SK-N-MC (cell line): Measurements from ENCODE around the gene CELA3A.

ENCODE experiments used
- EZH2 ChIP-seq: fragments of 200-600 bp; sonication (generic); IDR thresholded peaks from one replicate; pipeline ENCODE4 v1.6.1; 2017; ENCODE audit warnings: antibody characterized with exemption
- POLR2AphosphoS5 ChIP-seq: IDR thresholded peaks from 2 replicates; pipeline ENCODE4 v1.6.1; 2012; ENCODE audit warnings: mild to moderate bottlenecking, low read depth, low read length, borderline replicate concordance

GRCh38 chr1:22056043-22056442, 54.6 kb downstream of the CELA3A start:
- TF ChIP-seq EZH2 (no peak), POLR2AphosphoS5 (no peak)
